Smooth muscle cell of bladder (primary cell): ENCODE results near the gene TEX30. TPM values are rescaled to one million over a fixed set of nuclear protein-coding genes. Genes with fewer than 3 reads are reported as not detected.

ENCODE experiments used
- total RNA-seq: library from RNA; depleted of rRNA; stranded (reverse); fragments of >200 nt; gene quantifications from 2 replicates; pipeline ENCODE4 v1.2.3, GENCODE V29; 2014

Gene TEX30
- total RNA-seq, result 5.7 and 8.6 TPM in 2 replicates

GRCh38 chr13:102773441-102774213 lies at the start of gene TEX30:
Gene TEX30, minus strand, starts transcription at chr13:102773786. Its CDS starts 3,760 bp downstream, at chr13:102770026.

GRCh38 chr13:102798581-102799425 lies 25.2 kb upstream of the TEX30 start, which contains the start of the genes BIVM and POGLUT2:
Gene BIVM, plus strand, starts transcription at chr13:102799119. Its CDS starts 8,149 bp downstream, at chr13:102807268.
Gene POGLUT2, minus strand, starts transcription at chr13:102798976. Its CDS starts 306 bp downstream, at chr13:102798670.

Other genes starting within 250 kb of the TEX30 start
- 45.4 and 49.2 TPM in 2 replicates for gene TPP2, start 176.8 kb downstream of the TEX30 start, total RNA-seq
- not detected in 2 replicates for gene METTL21C, start 78.7 kb downstream of the TEX30 start, total RNA-seq
- 12.2 and 19.9 TPM in 2 replicates for gene POGLUT2, start 25.2 kb upstream of the TEX30 start, total RNA-seq
- 11.8 and 14.7 TPM in 2 replicates for gene BIVM, start 25.3 kb upstream of the TEX30 start, total RNA-seq
- 70.5 and 74.9 TPM in 2 replicates for gene ERCC5, start 72.2 kb upstream of the TEX30 start, total RNA-seq